22Rv1 (cell line): ENCODE results near the gene KRTAP12-3.
"Not testable (repeated sequence)": the region's sequence is repeated elsewhere in the genome, so short reads cannot be mapped to it uniquely, and the experiment has no call there.

ENCODE experiments used
- H3K27ac ChIP-seq: fragments of 450-650 bp; 2 replicates; pipeline ENCODE4 v1.5.1; 2017
- ZFX ChIP-seq: fragments of 450-650 bp; IDR thresholded peaks from 2 replicates; pipeline ENCODE4 v1.6.1; 2017; ENCODE audit warnings: antibody characterized with exemption, borderline replicate concordance
- TF ChIP-seq, protein P1 (sequence below): fragments of 450-650 bp; IDR thresholded peaks from 2 replicates; pipeline ENCODE4 v1.5.1; 2017; ENCODE audit warnings: mild to moderate bottlenecking

Gene KRTAP12-3

DNA sequence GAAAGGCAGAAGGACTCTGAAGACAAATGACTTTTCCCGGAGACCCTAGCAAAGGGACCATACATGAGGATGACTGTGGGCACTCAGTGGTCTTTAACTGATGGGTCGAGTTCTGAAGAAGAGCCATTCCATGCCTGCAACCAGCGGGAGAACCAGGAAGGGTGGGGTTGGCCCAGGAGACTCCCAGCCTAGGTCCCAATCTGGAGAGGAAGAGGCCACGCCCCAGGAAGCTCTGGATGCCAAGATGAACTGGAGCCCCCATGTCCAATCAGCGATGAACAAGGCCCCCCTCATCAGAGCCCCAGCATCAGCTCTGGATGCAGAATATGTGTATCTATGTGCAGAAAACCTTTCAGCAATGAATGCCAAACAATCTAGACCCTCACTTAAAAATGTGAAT, 17.0 kb upstream of the KRTAP12-3 start:
- TF ChIP-seq, protein P1, sequence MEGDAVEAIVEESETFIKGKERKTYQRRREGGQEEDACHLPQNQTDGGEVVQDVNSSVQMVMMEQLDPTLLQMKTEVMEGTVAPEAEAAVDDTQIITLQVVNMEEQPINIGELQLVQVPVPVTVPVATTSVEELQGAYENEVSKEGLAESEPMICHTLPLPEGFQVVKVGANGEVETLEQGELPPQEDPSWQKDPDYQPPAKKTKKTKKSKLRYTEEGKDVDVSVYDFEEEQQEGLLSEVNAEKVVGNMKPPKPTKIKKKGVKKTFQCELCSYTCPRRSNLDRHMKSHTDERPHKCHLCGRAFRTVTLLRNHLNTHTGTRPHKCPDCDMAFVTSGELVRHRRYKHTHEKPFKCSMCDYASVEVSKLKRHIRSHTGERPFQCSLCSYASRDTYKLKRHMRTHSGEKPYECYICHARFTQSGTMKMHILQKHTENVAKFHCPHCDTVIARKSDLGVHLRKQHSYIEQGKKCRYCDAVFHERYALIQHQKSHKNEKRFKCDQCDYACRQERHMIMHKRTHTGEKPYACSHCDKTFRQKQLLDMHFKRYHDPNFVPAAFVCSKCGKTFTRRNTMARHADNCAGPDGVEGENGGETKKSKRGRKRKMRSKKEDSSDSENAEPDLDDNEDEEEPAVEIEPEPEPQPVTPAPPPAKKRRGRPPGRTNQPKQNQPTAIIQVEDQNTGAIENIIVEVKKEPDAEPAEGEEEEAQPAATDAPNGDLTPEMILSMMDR = no peak
- TF ChIP-seq ZFX = no peak
- H3K27ac ChIP-seq = no peak overlapping the region

DNA sequence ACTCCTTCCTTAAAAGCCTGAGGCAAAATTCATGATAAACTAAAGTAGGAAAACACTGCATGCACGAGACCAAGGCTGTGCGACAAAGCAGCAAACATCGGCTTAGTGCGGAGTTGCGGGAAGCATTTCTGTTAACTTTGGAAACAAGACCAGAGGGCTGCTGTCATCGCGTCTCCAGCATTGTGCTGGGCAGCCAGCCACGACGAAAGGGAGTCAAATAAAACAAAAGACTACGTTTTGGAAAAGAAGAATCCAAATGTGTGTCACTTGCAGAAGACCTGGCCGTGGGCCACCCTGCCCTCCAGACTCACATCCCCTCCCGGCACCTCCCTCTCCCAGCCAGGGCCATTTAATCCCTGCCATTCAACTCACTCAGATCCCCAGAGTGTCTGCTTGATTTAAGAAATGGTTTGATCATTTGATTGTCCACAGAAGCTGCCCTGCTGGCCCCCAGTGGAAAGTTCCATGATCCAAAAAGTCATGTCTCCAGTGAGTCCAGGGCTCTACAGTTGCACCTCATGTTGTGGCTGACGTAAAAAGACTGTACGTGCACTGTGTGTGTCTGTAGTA, 13.9 kb upstream of the KRTAP12-3 start:
- H3K27ac ChIP-seq = no peak overlapping the region
- TF ChIP-seq ZFX = no peak
- TF ChIP-seq, protein P1 = no peak

DNA sequence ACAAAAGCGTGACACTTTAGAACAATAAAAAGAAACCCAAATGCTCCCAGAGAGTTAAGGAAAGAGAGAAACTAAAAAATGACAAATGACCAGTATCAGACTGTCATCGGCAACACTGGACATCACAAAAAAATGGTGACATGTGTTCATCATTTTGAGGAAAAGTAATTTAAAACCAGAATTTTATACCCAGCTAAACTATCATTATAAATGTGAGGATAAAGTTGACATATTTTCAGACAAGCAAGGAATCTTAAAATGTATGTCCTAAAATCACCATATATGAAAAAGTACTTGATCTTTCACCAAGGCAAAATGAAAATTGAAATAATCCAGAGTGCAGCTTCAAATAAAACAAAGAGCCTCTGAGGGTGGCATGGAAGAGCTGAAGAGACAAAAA, 12.9 kb upstream of the KRTAP12-3 start:
- H3K27ac ChIP-seq = no peak overlapping the region
- TF ChIP-seq, protein P1 = no peak
- no peak for TF ChIP-seq ZFX

DNA sequence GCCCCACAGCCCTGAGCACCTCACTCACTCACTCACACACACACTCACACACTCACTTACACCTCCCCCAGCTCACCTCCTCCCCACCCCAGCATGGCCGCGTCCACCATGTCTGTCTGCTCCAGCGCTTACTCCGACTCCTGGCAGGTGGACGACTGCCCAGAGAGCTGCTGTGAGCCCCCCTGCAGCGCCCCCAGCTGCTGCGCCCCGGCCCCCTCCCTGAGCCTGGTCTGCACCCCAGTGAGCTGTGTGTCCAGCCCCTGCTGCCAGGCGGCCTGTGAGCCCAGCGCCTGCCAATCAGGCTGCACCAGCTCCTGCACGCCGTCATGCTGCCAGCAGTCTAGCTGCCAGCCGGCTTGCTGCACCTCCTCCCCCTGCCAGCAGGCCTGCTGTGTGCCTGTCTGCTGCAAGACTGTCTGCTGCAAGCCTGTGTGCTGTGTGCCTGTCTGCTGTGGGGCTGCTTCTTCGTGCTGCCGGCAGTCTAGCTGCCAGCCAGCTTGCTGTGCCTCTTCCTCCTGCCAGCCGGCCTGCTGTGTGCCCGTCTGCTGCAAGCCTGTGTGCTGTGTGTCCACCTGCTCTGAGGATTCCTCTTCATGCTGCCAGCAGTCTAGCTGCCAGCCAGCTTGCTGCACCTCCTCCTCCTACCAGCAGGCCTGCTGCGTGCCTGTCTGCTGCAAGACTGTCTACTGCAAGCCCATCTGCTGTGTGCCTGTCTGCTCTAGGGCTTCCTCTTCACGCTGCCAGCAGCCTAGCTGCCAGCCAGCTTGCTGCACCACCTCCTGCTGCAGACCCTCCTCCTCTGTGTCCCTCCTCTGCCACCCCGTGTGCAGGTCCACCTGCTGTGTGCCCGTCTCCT, 11.1 kb upstream of the KRTAP12-3 start, which contains the start of gene KRTAP10-11:
KRTAP10-11 (plus strand) TSS at position 49 of the 856 bp plus-strand sequence; CDS start at position 94, 45 bp downstream.
- H3K27ac ChIP-seq = not testable (repeated sequence)

DNA sequence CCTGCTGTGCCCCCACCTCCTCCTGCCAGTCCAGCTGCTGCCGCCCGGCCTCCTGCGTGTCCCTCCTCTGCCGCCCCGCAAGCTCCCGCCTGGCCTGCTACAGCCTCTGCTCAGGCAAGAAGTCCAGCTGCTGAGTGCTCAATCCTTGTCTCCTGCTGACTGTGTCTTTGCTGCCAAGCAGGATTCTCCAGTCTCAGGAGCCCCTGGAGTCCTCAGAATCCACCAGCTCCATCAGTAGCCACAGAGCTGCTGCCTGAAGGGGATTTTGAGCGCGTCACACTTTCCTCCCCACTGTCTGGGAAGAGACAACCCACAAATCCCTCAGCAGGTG, 10.5 kb upstream of the KRTAP12-3 start:
- TF ChIP-seq, protein P1 = no peak
- no peak for TF ChIP-seq ZFX
- H3K27ac ChIP-seq = no peak overlapping the region

DNA sequence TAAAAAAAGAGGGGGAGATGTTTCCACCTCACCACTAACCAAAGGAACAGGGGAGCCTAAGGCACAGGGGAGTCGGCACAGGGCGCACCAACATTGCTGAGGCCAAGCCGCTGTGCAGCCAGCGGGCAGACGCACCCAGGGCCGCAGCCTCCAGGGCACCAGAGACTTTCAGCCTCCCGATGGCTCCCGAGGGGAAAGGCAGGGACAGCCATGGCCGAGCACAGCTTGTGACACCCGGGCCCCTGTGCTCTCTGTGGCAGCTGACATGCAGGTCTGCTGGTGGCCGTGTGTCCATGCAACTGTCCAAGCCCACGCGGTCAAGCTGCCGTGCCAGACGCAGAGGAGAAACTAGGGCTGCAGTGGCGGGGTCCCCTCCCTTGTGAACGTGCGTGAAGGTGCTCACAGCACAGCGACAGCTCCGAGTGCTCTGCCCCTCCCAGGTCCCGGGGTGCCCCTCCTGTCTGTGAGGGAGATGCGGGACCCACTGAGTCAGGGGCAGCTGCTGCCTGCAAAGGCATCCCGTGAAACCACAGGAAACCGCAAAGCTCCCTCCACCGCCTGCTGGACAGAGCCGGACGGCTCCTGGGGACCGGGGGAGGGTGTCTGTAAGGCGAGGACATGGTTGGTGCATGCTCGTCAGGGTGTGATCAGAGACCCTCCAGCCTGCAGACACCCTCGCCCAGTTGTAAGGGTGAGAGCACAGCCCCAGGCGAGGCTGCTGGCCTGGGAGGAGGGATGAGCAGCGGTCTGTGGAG, 9.0 kb upstream of the KRTAP12-3 start:
- no peak overlapping the region for H3K27ac ChIP-seq
- no peak for TF ChIP-seq ZFX
- TF ChIP-seq, protein P1 = no peak

DNA sequence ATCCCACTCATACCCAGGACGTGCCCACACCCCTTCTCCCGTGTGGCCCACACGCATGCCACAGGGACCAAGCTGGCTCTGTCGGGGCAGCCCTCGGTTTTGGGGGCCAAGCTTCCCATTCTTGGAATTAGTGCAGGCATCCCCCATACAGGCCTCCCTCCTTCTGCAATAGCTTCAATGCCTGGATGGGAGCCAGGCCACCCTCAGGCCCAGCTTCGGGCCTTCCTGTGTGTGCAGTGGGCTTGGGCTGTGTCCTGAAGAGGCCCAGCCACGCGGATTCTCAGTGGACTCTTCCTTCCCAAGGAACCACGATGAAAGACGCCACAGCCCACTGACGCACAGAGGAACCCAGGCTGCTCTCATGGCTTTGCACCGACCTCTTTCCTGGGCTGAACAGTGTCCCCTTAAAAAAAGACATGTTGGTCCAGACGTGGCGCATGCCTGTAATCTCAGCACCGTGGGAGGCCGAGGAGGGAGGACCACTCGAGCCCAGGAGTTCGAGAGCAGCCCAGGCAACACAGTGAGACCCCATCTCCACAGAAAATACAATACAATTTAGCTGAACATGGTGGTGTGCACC, 8.1 kb upstream of the KRTAP12-3 start:
- no peak overlapping the region for H3K27ac ChIP-seq
- TF ChIP-seq, protein P1 = no peak
- no peak for TF ChIP-seq ZFX
